HEK293T (cell line): ENCODE results near the gene ZNF277.

Experiments
- ARNT ChIP-seq: fragments of 450-650 bp; IDR thresholded peaks from 2 replicates; pipeline ENCODE4 v1.6.1; 2017; ENCODE audit warnings: mild to moderate bottlenecking
- BHLHE40 ChIP-seq: fragments of 450-650 bp; IDR thresholded peaks from 2 replicates; pipeline ENCODE4 v1.6.1; 2016; ENCODE audit warnings: mild to moderate bottlenecking, moderate library complexity, borderline replicate concordance
- ELF4 ChIP-seq: fragments of 450-650 bp; IDR thresholded peaks from 2 replicates; pipeline ENCODE4 v1.6.1; 2017; ENCODE audit warnings: antibody characterized with exemption
- FOXA1 ChIP-seq: fragments of 450-650 bp; IDR thresholded peaks from 2 replicates; pipeline ENCODE4 v1.6.1; 2016; ENCODE audit warnings: mild to moderate bottlenecking
- FOXK2 ChIP-seq: fragments of 450-650 bp; IDR thresholded peaks from 2 replicates; pipeline ENCODE4 v1.6.1; 2016; ENCODE audit warnings: mild to moderate bottlenecking
- FOXM1 ChIP-seq: fragments of 450-650 bp; IDR thresholded peaks from 2 replicates; pipeline ENCODE4 v1.6.1; 2017; ENCODE audit warnings: mild to moderate bottlenecking, borderline replicate concordance
- HDGF ChIP-seq: fragments of 450-650 bp; IDR thresholded peaks from 2 replicates; pipeline ENCODE4 v1.6.1; 2017; ENCODE audit warnings: antibody characterized with exemption, borderline replicate concordance
- L3MBTL2 ChIP-seq: fragments of 450-650 bp; conservative IDR thresholded peaks from 2 replicates; pipeline ENCODE4 v1.6.1; 2016; ENCODE audit warnings: mild to moderate bottlenecking
- LEF1 ChIP-seq: fragments of 450-650 bp; IDR thresholded peaks from 2 replicates; pipeline ENCODE4 v1.6.1; 2017; ENCODE audit warnings: mild to moderate bottlenecking, borderline replicate concordance
- SP1 ChIP-seq: fragments of 450-650 bp; IDR thresholded peaks from 2 replicates; pipeline ENCODE4 v1.6.1; 2017
- SUZ12 ChIP-seq: fragments of 450-650 bp; IDR thresholded peaks from 2 replicates; pipeline ENCODE4 v1.6.1; 2016; ENCODE audit warnings: mild to moderate bottlenecking
- TARDBP ChIP-seq: fragments of 450-650 bp; IDR thresholded peaks from 2 replicates; pipeline ENCODE4 v1.6.1; 2016
- ZNF384 ChIP-seq: fragments of 450-650 bp; IDR thresholded peaks from 2 replicates; pipeline ENCODE4 v1.6.1; 2016

GRCh38 chr7:112168915-112169314 is 37.6 kb upstream of the ZNF277 start:
- TF ChIP-seq FOXM1 (no peak), BHLHE40 (no peak), LEF1 (no peak), FOXK2 (no peak), ZNF384 (no peak), L3MBTL2 (no peak), ARNT (no peak), SUZ12 (no peak), FOXA1 (no peak), TARDBP (no peak), SP1 (no peak), HDGF (no peak), ELF4 (no peak)
